Smooth muscle cell (in vitro differentiated cells): ENCODE data around the gene MAP4K4. TPM values are rescaled to one million over a fixed set of nuclear protein-coding genes. Genes with fewer than 3 reads are reported as not detected.

ENCODE experiments used
- DNase-seq: peaks from one replicate; lab custom pipeline; 2025; ENCODE audit not compliant: unreplicated experiment; lab: John Stamatoyannopoulos, UW
- H2AFZ ChIP-seq: fragments of 200-600 bp; sonication (generic); 2 replicates; pipeline ENCODE4 v1.6.0; 2016; ENCODE audit warnings: antibody characterized with exemption, low read depth, mild to moderate bottlenecking
- H3F3A ChIP-seq: fragments of 200-600 bp; sonication (generic); 2 replicates; pipeline ENCODE4 v1.6.0; 2017; ENCODE audit warnings: antibody characterized with exemption, low read depth
- H3K27ac ChIP-seq: fragments of 200-600 bp; sonication (generic); 2 replicates; pipeline ENCODE4 v1.5.1; 2016; ENCODE audit warnings: low read depth, mild to moderate bottlenecking
- H3K27me3 ChIP-seq: fragments of 200-600 bp; sonication (generic); 2 replicates; pipeline ENCODE4 v1.6.1; 2016; ENCODE audit warnings: low read depth, mild to moderate bottlenecking
- H3K36me3 ChIP-seq: fragments of 200-600 bp; sonication (generic); 2 replicates; pipeline ENCODE4 v1.5.1; 2016; ENCODE audit warnings: low read depth
- H3K4me1 ChIP-seq: fragments of 200-600 bp; sonication (generic); 2 replicates; pipeline ENCODE4 v1.5.1; 2016; ENCODE audit warnings: low read depth
- H3K4me2 ChIP-seq: fragments of 200-600 bp; sonication (generic); 2 replicates; pipeline ENCODE4 v1.6.0; 2016; ENCODE audit warnings: mild to moderate bottlenecking
- H3K4me3 ChIP-seq: fragments of 200-600 bp; sonication (generic); 2 replicates; pipeline ENCODE4 v1.5.1; 2016; ENCODE audit warnings: mild to moderate bottlenecking
- H3K79me2 ChIP-seq: fragments of 200-600 bp; sonication (generic); 2 replicates; pipeline ENCODE4 v1.6.0; 2016; ENCODE audit warnings: low read depth, mild to moderate bottlenecking
- H3K9ac ChIP-seq: fragments of 200-600 bp; sonication (generic); 2 replicates; pipeline ENCODE4 v1.6.0; 2016; ENCODE audit warnings: low read depth
- H3K9me3 ChIP-seq: fragments of 200-600 bp; sonication (generic); replicated peaks from 2 replicates; pipeline ENCODE4 v1.5.1; 2016; ENCODE audit warnings: low read depth
- H4K20me1 ChIP-seq: fragments of 200-600 bp; sonication (generic); 2 replicates; pipeline ENCODE4 v1.6.0; 2016; ENCODE audit warnings: low read depth
- WGBS: methylation state at CpG from one replicate; pipeline ENCODE4 v1.1.7; 2016; ENCODE audit warnings: low lambda C conversion rate; 5-methylcytosine and 5-hydroxymethylcytosine counted together
- polyA plus RNA-seq: library from polyadenylated mRNA; unstranded; fragments of >200 nt; fragmentation: Nextera tagmentation; extraction: Ambion mirVana; gene quantifications from 2 replicates; pipeline ENCODE4 v1.2.1, GENCODE V29; 2016
- total RNA-seq: library from RNA; depleted of rRNA; stranded (reverse); fragments of >200 nt; gene quantifications from 2 replicates; pipeline ENCODE4 v1.2.3, GENCODE V29; 2014
- TF ChIP-seq, protein P1 (sequence below): fragments of 200-600 bp; sonication (generic); IDR thresholded peaks from 2 replicates; pipeline ENCODE4 v1.5.1; 2017; ENCODE audit warnings: borderline replicate concordance, mild to moderate bottlenecking, antibody characterized with exemption; ENCODE audit not compliant: insufficient read depth, poor library complexity, severe bottlenecking

The MAP4K4 gene
- total and polyA plus RNA-seq, 2 experiments from 2014 or later, result 68.9 to 107 TPM

DNA sequence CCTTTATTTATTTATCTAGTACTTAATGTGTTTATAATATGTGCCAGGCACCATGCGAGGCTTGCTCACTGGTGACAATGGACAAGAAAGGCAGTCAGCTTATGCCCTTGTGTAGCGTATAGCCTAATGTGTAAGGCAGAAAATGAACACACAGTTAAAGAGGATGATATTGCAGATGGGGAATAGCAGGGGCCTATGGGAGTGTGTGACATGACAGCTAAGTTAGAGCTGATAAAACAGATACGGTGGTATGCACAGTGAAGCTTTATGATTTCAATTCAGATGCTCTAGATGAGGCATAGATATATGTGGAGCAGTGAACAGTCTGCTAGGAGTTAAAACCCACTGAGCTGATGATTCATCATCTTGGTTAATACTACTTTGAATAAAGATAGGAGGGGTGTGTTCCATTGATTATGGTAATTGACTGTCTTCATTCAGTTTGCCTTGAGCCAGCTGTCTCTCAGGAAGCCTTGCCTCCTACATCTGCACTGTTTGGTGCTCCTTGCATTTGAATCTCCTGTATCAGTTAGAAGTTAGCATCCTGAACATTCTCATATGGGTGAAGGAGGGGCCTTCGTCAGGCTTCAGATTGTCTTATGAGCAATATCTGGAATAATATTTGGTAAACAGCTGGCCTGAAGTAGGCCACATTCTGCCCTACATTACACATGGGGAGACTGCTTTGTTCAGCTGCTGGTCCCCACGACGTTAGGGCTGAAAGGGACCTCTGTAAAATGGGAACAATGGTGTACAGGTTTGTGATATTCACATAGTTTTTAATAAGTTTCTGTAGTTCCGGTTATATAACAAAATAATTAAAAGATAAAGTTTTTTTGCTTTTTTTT, 13.2 kb downstream of the MAP4K4 start:
- H3K27me3 ChIP-seq, result no peaks in the 10 kb centered on the region
- H3K9ac ChIP-seq, result no peak overlapping the region
- H3K27ac ChIP-seq, result peak overlapping the region; percentile 61
- TF ChIP-seq, protein P1, sequence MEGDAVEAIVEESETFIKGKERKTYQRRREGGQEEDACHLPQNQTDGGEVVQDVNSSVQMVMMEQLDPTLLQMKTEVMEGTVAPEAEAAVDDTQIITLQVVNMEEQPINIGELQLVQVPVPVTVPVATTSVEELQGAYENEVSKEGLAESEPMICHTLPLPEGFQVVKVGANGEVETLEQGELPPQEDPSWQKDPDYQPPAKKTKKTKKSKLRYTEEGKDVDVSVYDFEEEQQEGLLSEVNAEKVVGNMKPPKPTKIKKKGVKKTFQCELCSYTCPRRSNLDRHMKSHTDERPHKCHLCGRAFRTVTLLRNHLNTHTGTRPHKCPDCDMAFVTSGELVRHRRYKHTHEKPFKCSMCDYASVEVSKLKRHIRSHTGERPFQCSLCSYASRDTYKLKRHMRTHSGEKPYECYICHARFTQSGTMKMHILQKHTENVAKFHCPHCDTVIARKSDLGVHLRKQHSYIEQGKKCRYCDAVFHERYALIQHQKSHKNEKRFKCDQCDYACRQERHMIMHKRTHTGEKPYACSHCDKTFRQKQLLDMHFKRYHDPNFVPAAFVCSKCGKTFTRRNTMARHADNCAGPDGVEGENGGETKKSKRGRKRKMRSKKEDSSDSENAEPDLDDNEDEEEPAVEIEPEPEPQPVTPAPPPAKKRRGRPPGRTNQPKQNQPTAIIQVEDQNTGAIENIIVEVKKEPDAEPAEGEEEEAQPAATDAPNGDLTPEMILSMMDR, result no peak
- no peak for DNase-seq
- H3F3A ChIP-seq, result peaks cover 17% of the 10 kb centered on the region
- WGBS, result 74% methylated on average over 7 of the region's 7 CpGs
- peaks cover 98% of the 10 kb centered on the region for H4K20me1 ChIP-seq
- peaks cover 25% of the 10 kb centered on the region for H3K4me1 ChIP-seq
- H3K4me3 ChIP-seq, result no peak overlapping the region
- no peak overlapping the region for H2AFZ ChIP-seq
- H3K36me3 ChIP-seq, result no peaks in the 10 kb centered on the region
- H3K79me2 ChIP-seq, result peaks cover 100% of the 10 kb centered on the region
- H3K9me3 ChIP-seq, result no peaks in the 10 kb centered on the region
- H3K4me2 ChIP-seq, result peak overlapping the region; percentile 67

GRCh38 chr2:101714118-101714517, 16.6 kb downstream of the MAP4K4 start:
- TF ChIP-seq, protein P1, result no peak
- Histone ChIP-seq H4K20me1 (peaks cover 99% of the 10 kb centered on the region), H3F3A (peaks cover 9% of the 10 kb centered on the region), H3K36me3 (no peaks in the 10 kb centered on the region), H3K9me3 (no peaks in the 10 kb centered on the region), H3K4me3 (no peak overlapping the region), H3K79me2 (peaks cover 98% of the 10 kb centered on the region), H3K27me3 (no peaks in the 10 kb centered on the region), H3K9ac (no peak overlapping the region), H3K4me1 (peaks cover 13% of the 10 kb centered on the region), H3K27ac (no peak overlapping the region), H2AFZ (no peak overlapping the region), H3K4me2 (no peak overlapping the region)
- 97% methylated on average over 3 of the region's 3 CpGs for WGBS
- no peak for DNase-seq

GRCh38 chr2:101717071-101717845, 19.8 kb downstream of the MAP4K4 start:
- Histone ChIP-seq H3K4me1 (no peaks in the 10 kb centered on the region), H4K20me1 (peaks cover 99% of the 10 kb centered on the region), H3K36me3 (no peaks in the 10 kb centered on the region), H3K79me2 (peaks cover 98% of the 10 kb centered on the region), H3K9ac (no peak overlapping the region), H3K9me3 (no peaks in the 10 kb centered on the region), H3F3A (no peaks in the 10 kb centered on the region), H3K4me3 (no peak overlapping the region), H3K27me3 (no peaks in the 10 kb centered on the region), H2AFZ (no peak overlapping the region), H3K27ac (no peak overlapping the region), H3K4me2 (no peak overlapping the region)
- no peak for DNase-seq
- TF ChIP-seq, protein P1, result no peak
- 91% methylated on average over 9 of the region's 9 CpGs for WGBS
